ENCODE measurements around the gene JMJD1C.
A peak's percentile ranks its signal among the peaks of the same experiment; 100 is the strongest.
"Not testable (repeated sequence)": the region's sequence is repeated elsewhere in the genome, so short reads cannot be mapped to it uniquely, and the experiment has no call there.

Gene JMJD1C

DNA sequence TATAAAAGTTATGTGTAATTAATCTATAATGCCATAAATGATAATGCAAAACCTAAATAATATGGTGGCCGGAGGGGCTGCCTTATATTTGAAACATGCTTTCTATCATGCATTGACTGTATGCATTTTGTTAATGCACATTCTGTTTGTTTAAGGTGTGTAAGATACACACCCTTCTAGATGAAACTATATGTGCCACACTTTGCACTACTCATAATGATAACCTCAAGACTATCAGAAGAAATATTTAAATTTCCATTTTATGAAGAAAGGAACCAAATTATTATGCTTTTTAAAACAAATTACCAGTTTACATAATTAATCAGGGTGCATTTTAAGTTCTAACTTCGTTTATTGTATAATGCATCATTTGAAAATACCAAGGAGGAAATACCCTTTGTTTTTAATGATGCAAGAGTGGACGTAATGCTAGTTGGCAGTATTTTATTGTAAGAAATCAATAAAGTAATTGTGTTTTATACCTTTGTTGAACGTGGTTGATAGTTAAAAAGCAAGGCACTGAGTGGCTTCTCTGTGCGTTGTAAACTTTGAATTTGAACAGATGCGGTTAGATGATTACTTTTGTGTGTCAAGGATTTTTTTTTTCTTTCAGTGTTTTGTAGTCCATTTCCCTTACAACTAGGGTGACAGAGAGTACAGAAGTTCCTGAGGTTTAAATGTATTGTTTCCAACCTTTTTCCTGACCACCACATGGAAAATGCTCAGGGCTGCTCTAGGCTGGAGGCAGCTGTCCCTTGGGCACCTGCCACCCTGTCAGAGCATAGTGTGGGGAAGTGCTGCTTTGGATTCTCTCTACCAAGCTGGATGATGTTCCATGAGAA, 311.0 kb downstream of the JMJD1C start:
- no peak for DNase-seq

DNA sequence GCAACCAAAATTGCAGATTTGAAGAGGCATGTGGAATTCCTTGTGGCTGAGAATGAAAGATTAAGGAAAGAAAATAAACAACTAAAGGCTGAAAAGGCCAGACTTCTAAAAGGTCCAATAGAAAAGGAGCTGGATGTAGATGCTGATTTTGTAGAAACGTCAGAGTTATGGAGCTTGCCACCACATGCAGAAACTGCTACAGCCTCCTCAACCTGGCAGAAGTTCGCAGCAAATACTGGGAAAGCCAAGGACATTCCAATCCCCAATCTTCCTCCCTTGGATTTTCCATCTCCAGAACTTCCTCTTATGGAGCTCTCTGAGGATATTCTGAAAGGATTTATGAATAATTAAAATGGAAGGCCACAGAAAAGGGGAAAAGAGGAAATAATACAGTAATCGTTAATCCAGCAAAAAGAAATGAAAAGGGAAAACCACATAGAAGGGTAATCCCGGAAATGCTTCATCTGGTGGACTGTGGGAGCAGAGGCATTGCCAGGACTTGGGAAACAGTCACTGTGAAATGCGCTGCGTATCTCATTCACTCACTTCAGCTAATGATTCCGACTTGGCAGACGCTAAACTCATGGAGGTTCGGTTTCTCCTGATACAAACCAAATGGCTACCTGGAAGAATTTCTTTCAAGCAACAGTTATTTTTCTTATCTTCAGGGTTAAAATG, 311.8 kb downstream of the JMJD1C start:
- not testable (repeated sequence) for DNase-seq

- no peak for DNase-seq
These were observed 315.0 kb downstream of the JMJD1C start for GRCh38 chr10:63150745-63151144.

DNA sequence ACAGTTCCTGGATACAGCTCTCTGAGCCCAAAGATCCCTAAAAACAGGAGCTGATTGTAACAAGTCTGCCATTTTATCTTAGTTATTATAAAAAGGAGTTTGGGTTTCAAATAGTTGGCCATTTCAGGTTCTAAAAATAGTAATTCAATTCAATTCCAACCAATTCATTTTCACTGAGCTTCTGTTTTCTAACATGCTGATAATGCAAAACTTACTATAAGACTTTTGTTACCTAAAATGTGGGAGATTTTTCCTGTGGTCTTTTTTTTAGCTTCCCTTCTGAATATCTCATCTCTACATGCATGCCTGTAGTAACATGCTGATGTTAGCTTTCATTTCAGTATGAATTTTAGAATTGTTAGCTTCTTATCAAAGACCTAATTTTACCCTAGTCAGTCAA, 319.3 kb downstream of the JMJD1C start:
- no peak for DNase-seq

- DNase-seq: no peak
These were observed 320.0 kb downstream of the JMJD1C start for GRCh38 chr10:63145782-63146181.

- DNase-seq: no peak
These were observed 321.8 kb downstream of the JMJD1C start for GRCh38 chr10:63143987-63144386.

DNA sequence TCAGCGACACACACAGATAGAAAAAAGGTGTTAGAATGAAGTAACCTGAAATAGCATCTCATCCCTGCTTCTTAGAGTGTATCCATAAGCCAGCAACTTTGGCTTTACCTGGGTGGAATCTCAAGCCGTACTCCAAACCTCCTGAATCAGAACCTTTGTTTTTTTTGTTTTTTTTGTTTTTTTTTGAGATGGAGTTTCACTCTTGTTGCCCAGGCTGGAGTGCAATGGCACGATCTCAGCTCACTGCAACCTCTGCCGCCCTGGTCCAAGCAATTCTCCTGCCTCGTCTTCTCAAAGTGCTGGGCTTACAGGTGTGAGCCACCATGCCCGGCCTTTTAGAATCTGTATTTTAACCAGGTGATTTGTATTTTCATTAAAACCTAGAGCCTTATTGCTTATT, 323.6 kb downstream of the JMJD1C start:
- no peak for DNase-seq

DNA sequence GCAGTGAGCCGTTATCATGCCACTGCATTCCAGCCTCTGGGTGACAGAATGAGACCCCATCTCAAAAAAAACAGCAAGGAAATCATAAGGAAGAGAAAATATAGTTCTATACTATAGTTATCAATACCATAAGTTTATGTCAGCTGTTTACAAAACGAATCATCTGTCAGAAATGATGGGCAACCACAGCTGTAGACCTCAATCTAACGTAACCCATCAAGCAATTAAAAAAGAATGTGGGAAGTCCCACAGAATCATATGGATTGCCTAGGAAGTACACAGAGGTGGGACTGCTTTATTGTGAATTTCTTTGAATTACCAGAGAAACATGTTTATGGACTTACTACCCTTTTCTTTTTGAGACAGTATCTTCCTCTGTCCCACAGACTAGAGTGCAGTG, 325.7 kb downstream of the JMJD1C start:
- no peak for DNase-seq

- DNase-seq: no peak
These were observed 328.5 kb downstream of the JMJD1C start for GRCh38 chr10:63137306-63137705.

DNA sequence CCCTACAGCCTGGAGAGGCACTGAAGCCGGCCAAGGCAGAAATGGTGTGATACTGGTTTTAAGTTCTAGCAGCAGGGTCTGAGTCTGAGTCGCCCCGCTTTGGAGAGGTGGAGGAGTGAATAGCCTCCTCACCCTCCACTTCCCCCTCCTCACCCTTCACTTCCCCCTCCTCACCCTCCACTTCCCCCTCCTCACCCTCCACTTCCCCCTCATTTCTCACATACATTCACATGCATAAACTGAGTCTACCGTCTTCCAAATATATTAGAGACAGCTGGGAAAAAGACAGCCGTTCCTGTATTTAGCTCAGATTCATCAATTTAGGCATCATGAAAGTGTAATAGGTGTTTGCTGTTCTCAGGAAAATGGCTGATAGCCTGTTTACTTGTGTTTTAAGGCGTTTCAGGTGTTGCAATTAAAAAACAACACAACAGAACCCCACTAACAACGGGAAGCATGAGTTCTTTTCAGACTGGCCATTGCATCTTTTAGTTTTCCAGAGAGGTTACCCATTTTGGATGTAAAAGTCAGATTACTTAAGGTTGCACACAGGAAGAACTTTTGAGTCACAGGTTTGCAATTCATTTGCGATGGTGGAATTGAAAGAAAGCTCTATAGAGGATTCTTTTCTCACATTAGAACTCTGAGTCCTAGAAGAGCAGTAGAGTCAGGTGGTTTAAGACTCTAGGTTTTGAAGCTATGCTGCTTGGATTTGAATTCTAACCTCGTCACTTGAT, 331.8 kb downstream of the JMJD1C start:
- no peak for DNase-seq

DNA sequence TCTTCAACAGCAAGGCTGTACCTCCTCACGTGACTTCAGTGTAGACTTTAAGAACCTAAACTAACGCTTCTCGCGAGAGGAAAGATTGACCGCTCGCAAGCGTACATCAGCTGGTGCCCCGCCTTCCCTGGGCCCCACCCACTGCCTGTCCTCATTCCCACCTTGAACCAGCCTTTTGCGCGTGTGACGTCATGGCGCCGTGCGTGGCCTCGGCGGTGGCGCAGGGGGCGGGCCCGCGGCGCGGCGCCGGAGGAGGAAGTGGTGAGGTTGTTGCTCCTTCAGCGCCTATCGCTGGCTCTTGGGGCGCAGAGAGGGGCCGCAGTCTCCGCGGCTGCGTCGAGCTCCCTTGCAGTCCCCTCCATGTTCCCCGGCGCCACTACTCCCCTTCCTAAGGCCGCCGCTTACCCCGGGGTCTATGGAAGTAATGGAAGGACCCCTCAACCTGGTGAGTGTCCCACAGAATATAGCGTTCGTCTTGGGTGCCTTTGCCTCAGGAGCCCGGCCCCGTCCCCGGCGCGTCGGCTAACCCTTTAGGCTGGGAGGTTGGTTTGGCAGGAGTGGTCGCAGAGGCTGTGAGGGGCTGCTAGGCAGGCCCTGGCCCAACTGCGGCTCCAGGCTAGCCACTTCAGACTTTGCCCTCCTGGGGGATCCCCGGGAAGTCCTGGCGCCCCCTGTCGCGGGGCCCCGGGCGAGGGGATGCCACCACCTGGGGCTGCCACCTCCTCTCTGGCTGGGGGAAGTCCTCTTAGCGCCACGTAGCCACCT, 332.5 kb downstream of the JMJD1C start, which contains the start of gene NRBF2:
NRBF2 (plus strand) TSS at position 273 of the 765 bp plus-strand sequence; CDS start at position 416, 143 bp downstream.
- peak; percentile 97 to 98 for DNase-seq

DNA sequence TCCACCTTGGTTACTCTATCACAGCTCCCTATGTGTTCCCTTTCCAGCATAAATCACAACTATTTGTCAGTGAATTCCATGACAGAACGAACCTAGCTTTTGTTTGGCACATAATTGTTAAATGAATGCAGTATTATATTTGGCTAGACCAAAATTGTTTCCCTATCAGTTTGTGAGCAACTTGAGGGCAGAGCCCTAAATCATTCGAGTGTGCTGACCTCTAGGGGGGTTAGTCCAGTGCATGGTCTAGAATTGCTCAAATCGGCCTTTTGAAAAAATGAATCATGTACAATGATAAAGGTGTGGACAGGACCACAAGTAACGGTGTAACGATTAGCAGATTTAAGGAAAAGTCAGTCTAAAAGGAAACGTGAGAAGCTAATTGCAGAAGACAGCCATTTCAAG, 333.1 kb downstream of the JMJD1C start:
- no peak for DNase-seq

DNA sequence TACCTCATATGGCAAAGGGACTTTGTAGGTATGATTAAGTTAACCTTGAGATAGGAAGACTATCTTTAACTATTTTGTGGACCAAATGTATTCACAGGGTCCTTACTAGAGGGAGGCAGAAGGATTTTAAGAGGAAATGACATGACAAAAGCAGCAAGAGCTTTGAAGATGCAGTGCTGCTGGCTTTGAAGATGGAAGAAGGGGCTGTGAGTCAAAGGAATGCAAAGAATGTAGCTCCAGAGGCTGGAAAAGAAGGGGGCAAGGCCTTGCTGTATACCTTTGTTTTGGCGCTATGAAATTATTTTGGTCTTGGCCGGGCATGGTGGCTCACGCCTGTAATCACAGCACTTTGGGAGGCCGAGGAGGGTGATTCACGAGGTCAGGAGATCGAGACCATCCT, 335.9 kb downstream of the JMJD1C start:
- DNase-seq: no peak

- DNase-seq: no peak
These were observed 337.3 kb downstream of the JMJD1C start for GRCh38 chr10:63128443-63128842.

GRCh38 chr10:63125459-63125858, 340.3 kb downstream of the JMJD1C start:
- no peak for DNase-seq

DNA sequence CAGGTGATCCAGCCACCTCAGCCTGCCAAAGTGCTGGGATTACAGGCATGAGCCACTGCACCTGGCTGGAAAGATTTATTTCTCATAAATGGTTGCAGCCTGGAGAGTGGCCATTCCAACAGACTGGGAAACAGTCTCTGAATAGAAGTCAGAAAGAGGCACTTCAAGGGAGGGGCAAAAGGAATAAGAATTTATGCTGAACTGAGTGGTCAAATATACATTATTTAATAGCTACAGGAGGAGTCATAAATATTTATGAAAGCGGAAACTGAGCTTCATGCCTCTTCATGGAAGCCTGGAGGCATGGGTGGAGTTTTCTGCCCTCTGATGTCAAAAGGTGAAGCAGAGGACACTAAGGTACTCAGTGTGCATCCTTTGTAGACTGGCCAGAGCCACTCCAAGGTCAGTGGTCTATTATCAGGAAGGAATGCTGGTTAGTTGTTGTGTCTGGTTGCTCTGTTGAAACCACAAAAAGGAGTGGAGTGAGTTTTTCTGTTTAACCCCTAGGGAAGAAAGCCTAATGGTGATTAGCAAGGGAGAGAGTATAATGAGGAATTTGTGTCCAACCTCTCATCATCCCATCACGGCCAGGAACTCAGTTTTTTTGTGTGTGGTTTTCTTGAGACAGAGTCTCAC, 341.9 kb downstream of the JMJD1C start:
- DNase-seq: no peak

- no peak for DNase-seq
These were observed 345.2 kb downstream of the JMJD1C start for GRCh38 chr10:63120554-63120953.

DNA sequence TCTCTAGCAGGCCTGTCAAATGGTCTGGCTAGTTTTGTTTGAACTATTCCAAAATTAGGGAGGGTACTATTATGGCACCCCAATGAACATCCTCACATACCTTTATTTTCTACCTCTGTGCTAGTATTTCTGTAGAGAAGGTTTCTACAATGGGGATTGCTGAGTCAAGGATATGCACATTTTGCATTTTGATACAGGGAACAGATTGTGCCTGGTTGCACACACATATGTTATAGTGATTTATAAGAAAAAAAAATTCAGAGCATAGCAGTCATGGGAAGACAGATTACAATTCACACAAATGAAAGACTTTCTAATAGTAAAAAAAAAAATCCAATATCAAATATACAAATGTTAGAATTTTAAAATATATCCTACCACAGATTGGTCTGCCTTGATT, 346.7 kb downstream of the JMJD1C start:
- DNase-seq: no peak
